Pancreas (tissue), 10 donors: Measurements from ENCODE around the gene DTL. TPM values are rescaled to one million over a fixed set of nuclear protein-coding genes. Genes with fewer than 3 reads are reported as not detected.

Experiments
- ATAC-seq, 4 donors: fragments of 200-7000 bp; cut with Tn5 transposase; one replicate each; pipeline versions ENCODE4 v1.8.0 to v1.9.1; 2020; ENCODE audit warnings: mild to moderate bottlenecking in 4 of 4, moderate library complexity in 4 of 4
- DNase-seq, 6 donors: peaks; one replicate each; pipeline ENCODE4 v3.0.0-alpha.2; 2020
- FAIRE-seq: peaks from 2 replicates; lab custom pipeline; 2012; peaks lifted over from hg19 to GRCh38; lab: Jason Lieb, UNC
- H3K27ac ChIP-seq, 4 donors: fragments of 200-600 bp; sonication (generic); 1 replicate in 3 of 4; 2 replicates in 1 of 4; pipeline versions ENCODE4 v1.5.0 to v1.8.0; 2020
- H3K27me3 ChIP-seq, 4 donors: fragments of 200-600 bp; one replicate each; pipeline ENCODE4 v1.8.0; 2021
- H3K36me3 ChIP-seq, 3 donors: fragments of 200-600 bp; sonication (generic) in 1 of 3; one replicate each; pipeline versions ENCODE4 v1.5.0 to v1.8.0; 2020 to 2021
- H3K4me1 ChIP-seq, 3 donors: fragments of 200-600 bp; one replicate each; pipeline ENCODE4 v1.8.0; 2021
- H3K4me3 ChIP-seq, 4 donors: fragments of 200-600 bp; sonication (generic) in 2 of 4; one replicate each; pipeline versions ENCODE4 v1.5.0 to v1.8.0; 2020 to 2021
- H3K9me3 ChIP-seq, 4 donors: fragments of 200-600 bp; one replicate each; pipeline ENCODE4 v1.8.0; 2021
- CTCF ChIP-seq, 4 donors: fragments of 200-600 bp; sonication (generic) in 3 of 4; IDR thresholded peaks; one replicate each; pipeline versions ENCODE4 v1.5.0 to v1.8.0; 2021; ENCODE audit warnings: antibody characterized with exemption in 4 of 4
- WGBS, 2 donors: extraction: QIAGEN DNeasy Blood & Tissue Kit; methylation state at CpG; one replicate each; pipeline ENCODE4 v1.1.7; 2013; 5-methylcytosine and 5-hydroxymethylcytosine counted together
- intact Hi-C, 3 donors: fragments of 100-400 bp; cut with DNase I; formaldehyde crosslinking; loops; one replicate each; pipeline versions ENCODE4 v1.11.1 to v1.14.2; 2022
- polyA plus RNA-seq, 2 donors: library from polyadenylated mRNA; stranded (reverse); fragments of 200-250 nt; gene quantifications; one replicate each; pipeline ENCODE4 v1.2.3, GENCODE V29; 2013
- total RNA-seq, 6 donors: library from RNA; stranded (reverse); fragmentation: NEBNext Ultra II Directional in 4 of 6; extraction: Animal tissue kit (Norgen Biotek cat#: 25700) in 4 of 6; gene quantifications; one replicate each; pipeline versions ENCODE4 v1.2.1 to v1.2.4, GENCODE V29; 2021 to 2023
- donor health status: healthy with polysubstance abuse.
- donor health status: DM: no; HTN: no; CAD: no; lungs with moderate emphysema.
- donor health status: DM: no; HTN: no; CAD: no.
- donor health status: control.
- donor health status: control.
- donor health status: Bipolar disorder and iron deficiency.
- donor health status: DM: yes; HTN: yes; CAD: no.
- donor health status: DM: no; HTN: no; CAD: no.
- donor health status: DM: no; HTN: no; CAD: no.
- donor health status: DM: yes; HTN: yes; CAD: no.

Gene DTL
- total and polyA plus RNA-seq, 8 donors = 0.05 to 1.1 (median 0.49) TPM

GRCh38 chr1:212125654-212126053, 90.1 kb downstream of the DTL start:
- no peaks in the 10 kb centered on the region for H3K36me3 ChIP-seq
- no peaks in the 10 kb centered on the region for H3K9me3 ChIP-seq
- FAIRE-seq (no peak), DNase-seq (no peak), ATAC-seq (no peak)
- WGBS, 2 donors = 88 to 93% methylated on average over 9 of the region's 9 CpGs
- TF ChIP-seq CTCF (IDR thresholded peaks at IDR 0.05) = no peak
- intact Hi-C loops = no loop called here
- no peaks in the 10 kb centered on the region for H3K4me1 ChIP-seq
- no peak overlapping the region for H3K4me3 ChIP-seq
- no peak overlapping the region for H3K27ac ChIP-seq
- no peaks in the 10 kb centered on the region for H3K27me3 ChIP-seq

- DNase-seq = no peak
- TF ChIP-seq CTCF (IDR thresholded peaks at IDR 0.05) = no peak
- H3K9me3 ChIP-seq = no peaks in the 10 kb centered on the region
- WGBS, 2 donors = 82 to 90% methylated on average over 4 of the region's 4 CpGs
- FAIRE-seq = no peak
- no peak overlapping the region for H3K27ac ChIP-seq
- H3K27me3 ChIP-seq = no peaks in the 10 kb centered on the region
- H3K4me1 ChIP-seq = no peaks in the 10 kb centered on the region
- no peaks in the 10 kb centered on the region for H3K36me3 ChIP-seq
- intact Hi-C loops = no loop called here
- no peak for ATAC-seq
- no peak overlapping the region for H3K4me3 ChIP-seq
These were observed 91.7 kb downstream of the DTL start for GRCh38 chr1:212127221-212127620.

- DNase-seq (no peak), FAIRE-seq (no peak), ATAC-seq (no peak)
- no peak for TF ChIP-seq CTCF (IDR thresholded peaks at IDR 0.05)
- no peak overlapping the region for H3K4me3 ChIP-seq
- no peaks in the 10 kb centered on the region for H3K36me3 ChIP-seq
- H3K27me3 ChIP-seq = no peaks in the 10 kb centered on the region
- WGBS, 2 donors = 93% methylated on average over 6 of the region's 6 CpGs
- H3K9me3 ChIP-seq = no peaks in the 10 kb centered on the region
- H3K27ac ChIP-seq = no peak overlapping the region
- H3K4me1 ChIP-seq = no peaks in the 10 kb centered on the region
- intact Hi-C loops = no loop called here
These were observed 94.2 kb downstream of the DTL start for GRCh38 chr1:212129781-212130180.

- no peaks in the 10 kb centered on the region for H3K4me1 ChIP-seq
- intact Hi-C loops = no loop called here
- no peak overlapping the region for H3K27ac ChIP-seq
- FAIRE-seq (no peak), ATAC-seq (no peak), DNase-seq (no peak)
- H3K9me3 ChIP-seq = no peaks in the 10 kb centered on the region
- H3K27me3 ChIP-seq = no peaks in the 10 kb centered on the region
- TF ChIP-seq CTCF (IDR thresholded peaks at IDR 0.05) = no peak
- H3K36me3 ChIP-seq = no peaks in the 10 kb centered on the region
- 90 to 100% methylated on average over 1 of the region's 1 CpG for WGBS, 2 donors
- H3K4me3 ChIP-seq = no peak overlapping the region
These were observed 96.5 kb downstream of the DTL start for GRCh38 chr1:212132025-212132424.

GRCh38 chr1:212133319-212133718, 97.8 kb downstream of the DTL start:
- FAIRE-seq (no peak), DNase-seq (no peak), ATAC-seq (no peak)
- no peak for TF ChIP-seq CTCF (IDR thresholded peaks at IDR 0.05)
- Histone ChIP-seq H3K4me1 (no peaks in the 10 kb centered on the region), H3K27ac (no peak overlapping the region), H3K36me3 (no peaks in the 10 kb centered on the region), H3K9me3 (no peaks in the 10 kb centered on the region), H3K4me3 (no peak overlapping the region), H3K27me3 (no peaks in the 10 kb centered on the region)
- 86 to 88% methylated on average over 2 of the region's 2 CpGs for WGBS, 2 donors
- intact Hi-C loops = no loop called here
